ENCODE results near the gene SAMD13.

The SAMD13 gene

DNA sequence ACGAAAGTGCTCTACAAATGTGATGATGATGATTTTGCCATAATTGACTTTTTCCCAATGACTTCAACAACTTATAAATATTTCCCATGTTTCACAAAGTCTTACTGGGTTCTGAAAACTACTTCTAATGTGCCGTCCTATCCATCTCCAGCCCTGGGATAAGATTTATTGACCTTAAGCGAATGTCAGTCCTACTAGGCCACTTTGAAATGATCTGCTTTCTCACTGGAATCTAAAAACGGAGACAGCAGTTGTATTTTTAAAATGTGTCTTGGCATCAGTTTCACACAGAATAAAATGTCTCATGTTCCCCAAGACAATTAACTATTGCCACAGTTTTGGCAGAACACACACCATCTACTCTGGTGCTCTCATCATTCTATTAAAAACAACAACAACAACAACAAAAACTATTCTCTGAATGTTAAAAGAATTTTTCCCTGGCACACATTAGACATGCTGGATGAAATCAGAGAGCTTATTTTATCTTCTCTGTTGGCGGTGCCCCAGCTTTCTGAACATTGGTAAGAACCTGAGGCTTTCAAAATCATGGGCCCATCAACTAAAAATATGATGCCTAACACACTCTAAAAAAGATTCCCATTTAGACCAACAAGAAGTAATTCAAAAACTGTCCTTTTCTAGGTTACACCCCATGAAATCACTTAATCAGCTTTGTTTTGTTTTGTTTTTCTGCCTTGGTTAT is 73.6 kb downstream of the SAMD13 start:
- DNase-seq = no peak

DNA sequence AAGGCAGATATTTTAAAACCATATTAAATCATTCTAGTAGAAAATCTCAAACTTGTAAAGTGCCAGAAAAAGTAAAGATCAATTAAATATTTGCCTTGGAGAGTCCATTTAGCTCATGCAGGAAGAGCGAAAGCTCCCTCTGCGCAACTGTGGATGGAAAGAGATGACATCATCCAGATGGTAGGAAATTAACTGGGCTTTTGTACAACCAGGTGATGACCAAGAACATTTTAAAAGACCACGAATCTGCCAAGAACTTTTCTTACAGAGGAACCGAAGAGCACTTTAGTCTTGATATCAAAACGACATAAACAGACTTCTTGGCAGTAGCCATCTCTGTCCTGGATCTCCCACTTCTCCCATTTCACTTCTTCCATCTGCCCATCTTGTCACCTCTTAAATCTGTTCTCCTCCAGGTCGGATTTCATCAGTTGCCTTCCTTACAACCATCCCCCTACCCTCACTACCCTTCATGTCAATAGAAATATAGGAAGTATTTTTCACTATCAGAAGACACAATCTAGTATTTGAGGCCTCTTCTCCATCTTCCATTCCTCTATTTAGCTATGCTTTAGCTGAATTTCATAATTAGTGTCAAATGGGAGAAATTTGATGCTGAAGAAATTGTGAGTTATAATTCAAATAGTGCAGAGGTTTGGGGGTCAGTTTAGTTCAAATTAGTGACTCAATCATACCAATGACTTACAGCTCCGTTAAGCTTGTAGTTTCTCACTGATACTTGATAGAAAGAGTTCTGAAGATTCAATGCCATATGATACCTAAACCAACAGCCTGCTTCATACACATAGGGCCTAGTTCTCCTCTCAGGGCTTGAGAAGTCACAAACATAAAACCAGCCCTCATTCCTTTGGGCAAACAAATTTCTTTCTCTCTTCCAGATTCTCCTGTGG is 74.7 kb downstream of the SAMD13 start:
- DNase-seq = no peak

DNA sequence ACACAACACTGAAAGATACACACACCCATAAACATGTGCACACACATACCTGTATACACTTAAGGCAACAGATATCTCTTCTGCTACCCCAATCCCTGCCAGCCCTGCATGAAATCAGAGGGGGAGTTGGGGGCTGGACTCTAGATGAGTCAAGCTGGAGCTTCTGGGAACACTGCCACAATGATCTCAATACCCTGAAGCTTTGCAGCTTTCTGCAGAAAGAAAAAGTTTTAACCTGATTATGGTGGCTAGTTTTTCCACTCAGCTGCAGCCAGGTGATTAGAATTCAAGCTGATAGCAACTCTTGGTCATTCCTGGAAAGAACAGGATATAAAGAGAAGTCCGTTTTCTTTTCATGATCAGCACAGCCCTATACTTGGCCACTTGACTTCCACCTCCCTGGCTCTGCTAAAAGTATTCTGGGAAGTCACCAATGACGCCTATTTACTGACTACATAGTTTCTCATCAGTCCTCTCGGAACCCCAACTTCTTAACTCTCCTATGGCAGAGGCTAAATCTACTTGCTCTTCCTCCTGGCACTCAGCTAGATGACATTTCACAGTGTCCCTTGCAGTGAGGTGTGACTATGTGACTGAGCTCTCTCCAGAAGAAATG is 76.1 kb downstream of the SAMD13 start:
- DNase-seq = peak in 1 of 14 donors; percentile 27

DNA sequence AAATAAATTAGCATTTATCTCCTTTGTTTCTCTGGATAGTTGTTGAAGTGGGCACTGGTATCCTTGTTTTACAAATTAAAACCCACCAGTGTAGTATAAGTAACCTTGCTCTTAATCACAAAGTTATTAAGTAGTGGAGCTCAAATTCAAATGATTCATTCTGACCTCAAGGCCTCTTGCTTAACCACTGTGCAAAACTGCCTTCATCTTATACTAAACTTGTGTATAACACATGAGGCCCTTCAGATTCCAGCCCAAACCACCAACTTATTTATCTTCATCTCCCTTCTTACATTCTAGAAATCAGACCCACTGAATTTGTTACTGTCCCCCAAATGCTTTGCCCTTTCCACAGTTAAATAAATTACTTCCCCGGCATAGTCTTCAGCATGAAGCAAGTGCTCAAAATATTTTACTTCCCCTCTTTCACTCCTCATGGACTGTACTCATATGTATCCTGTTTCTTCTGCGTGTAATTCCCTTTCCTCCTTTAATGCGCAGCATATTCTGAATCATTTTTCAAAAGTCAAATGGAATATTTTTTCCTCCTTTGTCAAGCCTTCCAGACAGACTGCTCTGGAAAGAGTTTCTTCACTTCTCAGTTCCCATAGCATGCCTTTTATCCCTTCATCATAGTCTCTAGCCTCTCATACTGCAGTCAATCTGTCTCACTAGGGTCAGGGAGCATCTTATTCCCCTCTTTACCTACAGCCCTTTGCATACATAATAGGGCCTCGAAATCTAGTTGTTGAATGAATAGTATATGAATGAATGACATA is 77.8 kb downstream of the SAMD13 start:
- DNase-seq = no peak

DNA sequence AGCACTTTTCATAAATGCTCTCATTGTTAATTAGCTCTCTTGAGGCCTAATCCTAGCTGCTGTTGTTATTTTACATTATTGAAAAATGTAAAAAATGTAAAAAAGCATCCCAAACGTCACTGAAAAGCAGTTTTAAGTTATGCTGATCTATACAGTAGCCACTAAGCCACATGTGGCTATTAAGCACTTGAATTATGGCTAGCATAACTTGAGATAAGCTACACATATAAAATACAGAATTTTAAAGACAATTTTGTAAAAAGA is 78.3 kb downstream of the SAMD13 start:
- DNase-seq = no peak

DNA sequence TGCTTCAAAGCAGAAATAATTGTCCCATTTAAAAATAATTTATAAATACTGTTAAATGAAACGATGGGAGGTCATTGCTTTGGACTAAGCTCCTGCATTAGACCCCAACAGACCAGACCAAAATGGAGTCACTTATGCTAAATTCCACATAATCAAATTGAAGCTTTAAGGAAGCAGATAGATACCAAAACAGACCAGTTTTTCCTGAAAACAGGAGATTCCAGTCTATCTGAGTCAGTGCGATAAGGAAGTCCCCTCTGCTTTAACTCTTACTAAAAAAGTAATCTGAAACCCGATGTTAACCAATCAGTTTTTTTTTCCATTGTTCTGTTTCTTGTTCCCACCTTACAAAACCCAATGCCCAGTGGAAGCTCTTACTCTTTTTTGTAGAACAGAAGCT is 80.6 kb downstream of the SAMD13 start:
- no peak for DNase-seq

DNA sequence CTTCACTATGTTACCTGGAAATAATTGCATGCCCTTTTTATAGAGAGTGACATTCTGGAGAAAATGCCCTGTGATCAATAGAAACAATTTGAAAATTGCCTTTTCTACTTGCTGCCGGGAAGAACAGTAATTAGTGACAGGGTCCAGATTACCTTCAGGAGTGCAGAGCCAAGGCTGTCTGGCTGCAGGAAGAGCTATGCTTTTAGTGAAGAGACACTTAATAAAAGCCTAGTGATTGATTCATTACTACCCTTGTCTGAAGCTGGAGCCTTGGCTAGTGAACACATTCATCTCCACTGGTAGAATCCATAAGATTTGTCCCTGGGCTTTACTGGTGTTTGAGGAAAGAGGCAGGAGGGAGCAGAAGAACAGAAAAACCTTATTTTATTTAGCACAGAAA is 83.8 kb downstream of the SAMD13 start:
- no peak for DNase-seq

DNA sequence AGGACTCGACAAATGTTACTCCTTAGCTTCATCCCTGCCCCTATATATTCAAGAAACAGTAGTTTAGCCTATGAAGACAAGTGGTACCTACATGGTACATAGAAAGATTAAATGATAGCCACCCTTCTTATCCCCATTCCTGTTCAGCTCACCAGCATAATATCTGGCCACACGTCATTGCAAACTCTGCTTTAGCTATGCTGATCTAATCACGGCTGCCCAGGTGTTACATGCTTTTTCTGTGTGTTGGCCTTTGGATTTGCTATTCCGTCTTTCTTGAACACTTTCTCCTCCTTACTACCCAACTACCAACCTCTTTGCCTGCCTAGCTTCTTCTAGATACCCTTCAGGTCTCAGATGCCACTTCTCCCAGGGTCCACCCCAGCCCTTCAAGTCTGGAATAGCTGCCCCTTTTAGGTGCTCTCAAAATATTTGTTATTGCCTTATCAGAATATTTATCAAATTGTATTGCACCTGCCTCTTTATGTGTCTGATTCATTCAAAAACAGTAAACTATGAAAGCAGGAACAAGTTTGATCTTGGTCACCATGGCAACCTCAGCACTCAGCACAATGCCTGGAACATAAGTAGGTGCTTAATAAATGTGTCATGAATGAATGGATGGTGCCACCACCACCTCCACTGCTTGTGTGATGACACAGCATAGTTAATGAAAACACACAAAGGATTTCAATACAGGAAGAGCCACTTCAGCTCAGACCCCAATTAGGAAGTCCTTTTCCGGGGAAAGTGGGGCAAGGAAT is 85.4 kb downstream of the SAMD13 start:
- DNase-seq = no peak

DNA sequence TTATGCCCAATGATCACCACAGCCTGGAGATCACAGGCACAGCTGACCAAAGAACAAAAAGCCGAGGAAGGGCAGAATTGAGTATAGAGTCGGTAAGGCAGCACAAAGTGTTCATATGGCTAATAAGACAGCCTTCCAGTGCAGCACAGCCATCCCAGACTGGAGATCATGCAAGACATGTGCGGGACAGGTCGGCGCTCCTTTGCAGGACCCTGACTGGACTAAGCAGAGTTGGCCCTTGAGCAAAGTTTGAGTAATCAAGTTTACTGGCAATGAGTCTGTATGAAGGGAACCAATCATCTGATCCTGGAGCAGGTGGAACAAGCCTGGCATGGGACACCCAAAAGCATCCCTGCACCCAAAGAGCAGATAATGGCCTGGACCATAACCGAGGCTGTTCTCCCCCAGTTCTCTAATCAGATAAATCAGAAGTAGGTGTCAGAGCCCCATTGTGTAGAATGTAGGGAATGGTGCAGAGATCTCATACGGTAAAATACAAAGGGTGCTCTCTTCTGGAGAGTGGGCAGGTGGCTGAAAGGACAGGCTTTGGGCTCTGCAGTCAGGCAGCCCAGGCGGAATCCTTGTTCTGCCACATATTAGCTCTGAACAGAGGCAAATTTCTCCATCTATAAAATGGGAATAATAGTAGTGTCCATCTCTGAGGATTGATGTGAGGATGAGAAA is 86.1 kb downstream of the SAMD13 start:
- DNase-seq = peak in 1 of 14 donors; percentile 1

DNA sequence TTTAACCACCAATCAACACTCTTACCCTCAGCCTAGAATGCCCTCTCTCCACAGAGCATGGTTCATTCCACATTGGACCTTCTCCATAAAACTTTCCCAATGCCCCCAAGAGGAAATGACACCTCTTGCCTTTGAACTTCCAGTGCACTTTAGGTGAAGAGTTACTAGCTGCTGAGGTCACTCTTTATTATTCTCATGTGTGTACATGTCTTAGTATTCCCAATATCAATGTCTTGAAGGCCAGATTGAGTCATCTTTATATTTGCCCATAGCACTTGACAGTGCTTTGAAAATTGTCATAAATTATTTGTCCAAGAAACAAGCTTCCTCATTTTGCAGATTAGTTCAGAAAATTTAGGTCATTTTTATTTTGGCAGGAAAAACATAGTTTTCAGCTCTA is 88.7 kb downstream of the SAMD13 start:
- no peak for DNase-seq

DNA sequence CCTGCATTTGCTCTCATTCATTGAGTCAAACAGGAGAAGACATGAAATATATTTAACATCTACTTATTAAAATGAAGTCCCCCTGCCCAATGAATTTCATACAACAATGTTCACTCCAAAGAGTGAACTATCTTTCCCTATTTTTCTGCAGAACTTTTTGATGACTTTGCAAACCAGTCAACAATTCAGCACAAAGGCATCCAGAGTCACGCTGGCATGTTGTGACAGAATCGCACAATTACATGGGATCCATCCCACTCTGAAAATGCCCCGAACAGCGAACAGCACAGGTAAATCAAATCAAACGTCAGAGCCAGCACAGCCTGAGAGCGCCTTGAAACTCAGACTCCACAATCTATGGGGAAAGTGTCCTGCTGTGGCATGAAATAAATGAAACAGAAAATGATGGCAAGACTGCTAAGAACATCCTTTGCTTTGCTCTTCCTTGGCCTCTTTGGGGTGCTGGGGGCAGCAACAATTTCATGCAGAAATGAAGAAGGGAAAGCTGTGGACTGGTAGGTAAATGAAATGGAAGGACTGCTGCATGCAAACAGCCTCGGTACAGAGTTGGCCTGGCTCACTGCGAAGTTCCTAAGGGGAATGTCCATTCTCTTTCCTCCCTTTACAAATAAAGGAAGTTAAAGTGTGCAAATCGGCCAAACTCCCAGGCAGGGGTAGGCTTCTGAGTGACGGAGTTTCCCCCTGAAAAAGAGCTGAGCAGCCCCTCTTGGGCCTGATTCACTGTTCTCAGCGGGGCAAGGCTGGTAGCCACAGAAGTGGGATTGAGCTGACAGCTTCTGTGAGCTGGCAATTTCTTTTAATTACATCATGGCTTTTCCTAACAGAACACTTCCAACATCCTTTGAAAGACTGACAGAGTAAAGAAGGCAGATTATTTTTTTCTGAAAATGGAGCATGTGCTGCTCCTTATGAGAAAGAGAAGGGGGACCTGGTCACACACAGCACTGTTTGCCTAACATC is 97.0 kb downstream of the SAMD13 start, which contains the start of gene DNASE2B:
Gene DNASE2B, plus strand, starts transcription at position 310 of the 981 bp plus-strand sequence. Its CDS starts 81 bp downstream, at position 391.
- no peak for DNase-seq

All from C1 segment of cervical spinal cord (tissue), 14 donors.